ENCODE data around the gene IQCE.

GRCh38 chr7:2517026-2517425 lies 41.8 kb upstream of the IQCE start:
- no peak for TF ChIP-seq CTCF (IDR thresholded peaks at IDR 0.05)
- TF ChIP-seq POLR2A (IDR thresholded peaks at IDR 0.05), result no peak
